GM12878 (cell line): ENCODE measurements around the gene CDK5R1. TPM values are rescaled to one million over a fixed set of nuclear protein-coding genes. Genes with fewer than 3 reads are reported as not detected.

Source experiments
- ATF2 ChIP-seq: IDR thresholded peaks from 2 replicates; pipeline ENCODE4 v1.6.1; 2012; ENCODE audit warnings: low read length, inconsistent platforms
- BMI1 ChIP-seq: fragments of 450-650 bp; IDR thresholded peaks from 2 replicates; pipeline ENCODE4 v1.6.1; 2016; ENCODE audit warnings: mild to moderate bottlenecking, moderate library complexity, borderline replicate concordance
- BRCA1 ChIP-seq: IDR thresholded peaks from 2 replicates; pipeline ENCODE4 v1.6.1; 2011; ENCODE audit warnings: low read depth, low read length, improper control_type of control experiment
- FOS ChIP-seq: IDR thresholded peaks from 3 replicates; pipeline ENCODE4 v1.6.1; 2011; ENCODE audit warnings: borderline replicate concordance; ENCODE audit not compliant: insufficient read length; ENCODE audit errors: extremely low read depth
- FOXK2 ChIP-seq: fragments of 450-650 bp; IDR thresholded peaks from 2 replicates; pipeline ENCODE4 v1.6.1; 2017; ENCODE audit warnings: mild to moderate bottlenecking, moderate library complexity
- GATAD2B ChIP-seq: fragments of 450-650 bp; conservative IDR thresholded peaks from 2 replicates; pipeline ENCODE4 v1.6.1; 2017; ENCODE audit warnings: low read depth, mild to moderate bottlenecking, moderate library complexity
- IRF4 ChIP-seq: IDR thresholded peaks from 2 replicates; pipeline ENCODE4 v1.6.1; 2011; ENCODE audit warnings: low read depth, low read length
- IRF5 ChIP-seq: fragments of 450-650 bp; IDR thresholded peaks from 2 replicates; pipeline ENCODE4 v1.6.1; 2017; ENCODE audit warnings: borderline replicate concordance
- MEF2B ChIP-seq: fragments of 450-650 bp; IDR thresholded peaks from 2 replicates; pipeline ENCODE4 v1.6.1; 2018; ENCODE audit warnings: mild to moderate bottlenecking, moderate library complexity; ENCODE audit not compliant: partially characterized antibody, poor library complexity, severe bottlenecking
- NKRF ChIP-seq: fragments of 450-650 bp; conservative IDR thresholded peaks from 2 replicates; pipeline ENCODE4 v1.6.1; 2017; ENCODE audit warnings: mild to moderate bottlenecking, moderate library complexity
- NR2C2 ChIP-seq: IDR thresholded peaks from 2 replicates; pipeline ENCODE4 v1.6.1; 2011; ENCODE audit warnings: borderline replicate concordance, low read depth; ENCODE audit not compliant: control insufficient read depth, insufficient read length
- POLR2A ChIP-seq: IDR thresholded peaks from 2 replicates; pipeline ENCODE4 v1.6.1; 2011; ENCODE audit warnings: low read depth, mild to moderate bottlenecking, low read length
- RAD51 ChIP-seq: fragments of 450-650 bp; IDR thresholded peaks from 2 replicates; pipeline ENCODE4 v1.6.1; 2016; ENCODE audit warnings: moderate library complexity, mild to moderate bottlenecking, inconsistent platforms
- RCOR1 ChIP-seq: conservative IDR thresholded peaks from 2 replicates; pipeline ENCODE4 v1.6.1; 2012; ENCODE audit warnings: low read depth, low read length, improper control_type of control experiment
- REST ChIP-seq: IDR thresholded peaks from 2 replicates; pipeline ENCODE4 v1.6.1; 2012; ENCODE audit warnings: mild to moderate bottlenecking, low read depth, low read length
- RFX5 ChIP-seq: IDR thresholded peaks from 2 replicates; pipeline ENCODE4 v1.6.1; 2011; ENCODE audit warnings: low read depth, low read length, improper control_type of control experiment
- ZBTB40 ChIP-seq: fragments of 450-650 bp; IDR thresholded peaks from 2 replicates; pipeline ENCODE4 v1.6.1; 2016; ENCODE audit warnings: mild to moderate bottlenecking, moderate library complexity, borderline replicate concordance
- polyA plus RNA-seq, 11 experiments: library from polyadenylated mRNA; depleted of rRNA in 4 of 11; unstranded in 6 of 11; stranded (reverse) in 5 of 11; fragments of >200 nt; fragmentation: Nextera tagmentation in 4 of 11; fragmentation: Illumina TruSeq in 1 of 11; extraction: Ambion mirVana in 4 of 11; extraction: Trizol in 1 of 11; gene quantifications; 1 replicate in 1 of 11; 2 replicates in 10 of 11; pipeline versions ENCODE4 v1.2.1 to v1.2.3, GENCODE V29; 2011 to 2016; ENCODE audit warnings: inconsistent platforms in 2 of 11, missing spikeins in 2 of 11, low read depth in 1 of 11
- total RNA-seq, 4 experiments: library from RNA; depleted of rRNA in 3 of 4; stranded (reverse); fragments of >200 nt in 3 of 4; fragmentation: Illumina TruSeq in 1 of 4; extraction: Trizol in 1 of 4; gene quantifications; 2 replicates each; pipeline versions ENCODE4 v1.2.1 to v1.2.3, GENCODE V29; 2013 to 2021

CDK5R1 gene
- total and polyA plus RNA-seq, 10 of the 15 experiments (the other 5 are each of a cell fraction or from before 2014, with no cell fraction given) = 1.1 to 28.3 (median 12.2) TPM

GRCh38 chr17:32515677-32516383 is 29.0 kb downstream of the CDK5R1 start (continued):
- TF ChIP-seq FOS (no peak), NKRF (no peak), RFX5 (no peak), RCOR1 (0 out of 2 replicates have a peak, but pooled peaks have one; percentile 62), IRF4 (no peak), RAD51 (peak; percentile 48; the same call in 1 of the 2 replicates), ATF2 (peak; percentile 88), REST (no peak), POLR2A (no peak), ZBTB40 (no peak), IRF5 (no peak), BRCA1 (no peak), GATAD2B (no peak; the same call in 1 of the 2 replicates), BMI1 (no peak), MEF2B (peak; percentile 76), FOXK2 (no peak), NR2C2 (no peak)
